NB4 (cell line): ENCODE measurements around the gene ARL8A.

Experiments
- MYC ChIP-seq: IDR thresholded peaks from 2 replicates; pipeline ENCODE4 v1.6.1; 2011; ENCODE audit warnings: low read depth, low read length
- POLR2A ChIP-seq: IDR thresholded peaks from 2 replicates; pipeline ENCODE4 v1.6.1; 2011; ENCODE audit warnings: mild to moderate bottlenecking; ENCODE audit not compliant: insufficient read length; ENCODE audit errors: extremely low read depth
- TF ChIP-seq, protein P1 (sequence below): IDR thresholded peaks from one replicate; pipeline ENCODE4 v1.5.1; 2012; ENCODE audit warnings: low read depth, low read length
- TF ChIP-seq, protein P2 (sequence below): IDR thresholded peaks from 2 replicates; pipeline ENCODE4 v1.6.1; 2011; ENCODE audit warnings: low read depth, low read length

DNA sequence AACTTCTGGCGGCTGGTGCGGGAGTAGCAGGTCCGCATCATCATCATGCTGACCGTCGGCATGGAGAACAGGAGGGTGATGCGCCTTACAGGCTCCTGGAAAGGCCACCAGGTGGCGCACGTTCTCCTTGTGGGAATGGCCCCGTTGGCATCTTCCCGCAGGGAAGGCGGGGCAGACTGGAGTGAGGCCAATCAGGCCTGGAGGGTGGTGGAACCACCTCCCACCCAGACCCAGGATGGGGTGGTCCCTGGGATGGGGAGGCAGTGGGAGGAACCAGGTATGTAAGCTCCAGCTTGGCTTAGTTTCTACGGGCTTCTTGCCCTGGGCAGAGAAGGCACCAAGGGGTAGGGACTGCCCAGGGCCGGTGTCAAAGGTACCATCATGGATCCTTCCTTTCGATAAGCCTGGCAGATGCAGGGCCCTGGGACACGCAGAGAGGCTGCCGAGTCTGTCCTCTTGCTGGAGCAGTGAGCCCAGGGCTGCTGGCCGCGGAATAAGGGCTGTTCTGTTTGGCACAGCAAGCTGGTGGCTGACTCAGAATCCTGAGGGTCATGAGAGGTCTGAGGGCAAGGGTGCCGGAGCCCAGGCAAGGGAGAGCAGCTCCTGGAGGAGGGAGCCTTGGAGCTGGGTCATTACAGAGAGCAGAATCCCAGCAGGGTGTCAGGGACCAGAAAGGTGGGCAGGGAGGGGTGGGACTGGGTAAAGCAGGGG, 40.4 kb upstream of the ARL8A start:
- TF ChIP-seq, protein P1, sequence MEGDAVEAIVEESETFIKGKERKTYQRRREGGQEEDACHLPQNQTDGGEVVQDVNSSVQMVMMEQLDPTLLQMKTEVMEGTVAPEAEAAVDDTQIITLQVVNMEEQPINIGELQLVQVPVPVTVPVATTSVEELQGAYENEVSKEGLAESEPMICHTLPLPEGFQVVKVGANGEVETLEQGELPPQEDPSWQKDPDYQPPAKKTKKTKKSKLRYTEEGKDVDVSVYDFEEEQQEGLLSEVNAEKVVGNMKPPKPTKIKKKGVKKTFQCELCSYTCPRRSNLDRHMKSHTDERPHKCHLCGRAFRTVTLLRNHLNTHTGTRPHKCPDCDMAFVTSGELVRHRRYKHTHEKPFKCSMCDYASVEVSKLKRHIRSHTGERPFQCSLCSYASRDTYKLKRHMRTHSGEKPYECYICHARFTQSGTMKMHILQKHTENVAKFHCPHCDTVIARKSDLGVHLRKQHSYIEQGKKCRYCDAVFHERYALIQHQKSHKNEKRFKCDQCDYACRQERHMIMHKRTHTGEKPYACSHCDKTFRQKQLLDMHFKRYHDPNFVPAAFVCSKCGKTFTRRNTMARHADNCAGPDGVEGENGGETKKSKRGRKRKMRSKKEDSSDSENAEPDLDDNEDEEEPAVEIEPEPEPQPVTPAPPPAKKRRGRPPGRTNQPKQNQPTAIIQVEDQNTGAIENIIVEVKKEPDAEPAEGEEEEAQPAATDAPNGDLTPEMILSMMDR: peak; percentile 77
- TF ChIP-seq, protein P2, sequence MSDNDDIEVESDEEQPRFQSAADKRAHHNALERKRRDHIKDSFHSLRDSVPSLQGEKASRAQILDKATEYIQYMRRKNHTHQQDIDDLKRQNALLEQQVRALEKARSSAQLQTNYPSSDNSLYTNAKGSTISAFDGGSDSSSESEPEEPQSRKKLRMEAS: peak; percentile 45; the same call in 1 of the 2 replicates
- TF ChIP-seq POLR2A (no peak), MYC (peak; percentile 39; the same call in 1 of the 2 replicates)
